HG02884 (cell line): ENCODE data around the gene FUT6.
"Not testable (repeated sequence)": the region's sequence is repeated elsewhere in the genome, so short reads cannot be mapped to it uniquely, and the experiment has no call there.

Experiments
- ATAC-seq: cut with Tn5 transposase; IDR thresholded peaks from one replicate; pipeline ENCODE4 v1.9.1; 2021; ENCODE audit warnings: mild to moderate bottlenecking, moderate library complexity; ENCODE audit not compliant: unreplicated experiment

Gene FUT6

GRCh38 chr19:5839065-5840017, at the start of gene FUT6:
Gene FUT6 (minus strand): TSS chr19:5839702. CDS start chr19:5832567, 7,135 bp downstream.
- no peak for ATAC-seq

DNA sequence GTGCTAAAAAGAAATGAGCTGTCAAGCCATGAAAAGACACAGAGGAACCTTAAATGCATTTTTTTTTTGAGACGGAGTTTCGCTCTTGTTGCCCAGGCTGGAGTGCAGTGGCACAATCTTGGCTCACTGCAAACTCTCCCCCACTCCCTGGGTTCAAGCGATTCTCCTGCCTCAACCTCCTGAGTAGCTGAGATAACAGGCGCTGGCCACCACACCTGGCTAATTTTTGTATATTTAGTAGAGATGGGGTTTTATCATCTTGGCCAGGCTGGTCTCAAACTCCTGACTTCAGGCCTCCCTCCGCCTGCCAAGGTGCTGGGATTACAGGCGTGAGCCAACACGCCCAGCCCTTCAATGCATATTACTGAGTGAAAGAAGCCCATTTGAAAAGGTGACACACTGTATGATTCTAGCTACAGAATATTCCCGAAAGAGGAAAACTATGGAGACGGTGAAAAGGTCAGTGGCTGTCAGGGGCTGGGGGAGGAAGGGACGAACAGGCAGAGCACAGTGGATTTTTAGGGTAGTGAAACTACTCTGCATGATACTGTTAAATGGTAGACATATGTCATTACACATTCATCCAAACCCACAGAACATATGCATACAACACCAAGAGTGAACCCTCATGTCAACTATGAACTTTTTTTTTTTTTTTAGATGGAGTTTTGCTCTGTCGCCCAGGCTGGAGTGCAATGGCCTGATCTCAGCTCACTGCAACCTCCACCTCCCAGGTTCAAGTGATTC, 44.7 kb upstream of the FUT6 start:
- not testable (repeated sequence) for ATAC-seq

GRCh38 chr19:5883157-5883873, 43.8 kb upstream of the FUT6 start:
- not testable (repeated sequence) for ATAC-seq

GRCh38 chr19:5882421-5882968, 43.0 kb upstream of the FUT6 start:
- ATAC-seq: no peak

DNA sequence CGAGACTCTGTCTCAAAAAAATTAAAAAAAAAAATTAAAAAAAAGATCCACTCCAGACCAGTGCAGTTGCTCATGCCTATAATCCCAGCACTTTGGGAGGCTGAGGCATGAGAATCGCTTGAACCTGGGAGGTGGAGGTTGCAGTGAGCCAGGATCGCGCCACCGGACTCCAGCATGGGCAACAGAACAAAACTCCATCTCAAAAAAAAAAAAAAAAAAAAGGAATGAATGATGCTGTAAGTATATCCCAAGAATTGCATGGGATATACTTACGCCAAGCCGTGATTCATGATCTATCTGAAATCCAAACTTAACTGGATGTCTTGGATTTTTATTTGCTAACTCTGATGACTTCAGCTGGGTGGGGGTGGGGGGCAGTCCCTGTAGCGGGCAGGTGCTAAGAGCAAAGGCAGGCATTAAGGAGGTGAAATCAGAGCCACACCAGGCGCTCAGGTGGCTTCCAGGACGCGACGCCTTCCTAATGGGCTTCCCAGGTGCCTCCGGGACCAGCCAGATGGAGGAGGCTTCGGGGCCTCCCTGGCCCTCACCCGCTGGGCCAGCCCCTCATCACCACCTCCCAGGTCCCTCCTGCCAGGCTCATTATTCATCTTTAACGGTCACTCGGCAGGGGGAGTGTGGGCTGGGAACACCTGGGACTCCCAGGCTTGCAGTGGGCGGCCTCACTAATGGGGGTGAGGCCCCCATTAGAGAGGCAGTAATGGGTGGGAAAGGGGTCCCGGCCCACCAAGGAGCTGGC, 42.2 kb upstream of the FUT6 start:
- ATAC-seq: no peak

DNA sequence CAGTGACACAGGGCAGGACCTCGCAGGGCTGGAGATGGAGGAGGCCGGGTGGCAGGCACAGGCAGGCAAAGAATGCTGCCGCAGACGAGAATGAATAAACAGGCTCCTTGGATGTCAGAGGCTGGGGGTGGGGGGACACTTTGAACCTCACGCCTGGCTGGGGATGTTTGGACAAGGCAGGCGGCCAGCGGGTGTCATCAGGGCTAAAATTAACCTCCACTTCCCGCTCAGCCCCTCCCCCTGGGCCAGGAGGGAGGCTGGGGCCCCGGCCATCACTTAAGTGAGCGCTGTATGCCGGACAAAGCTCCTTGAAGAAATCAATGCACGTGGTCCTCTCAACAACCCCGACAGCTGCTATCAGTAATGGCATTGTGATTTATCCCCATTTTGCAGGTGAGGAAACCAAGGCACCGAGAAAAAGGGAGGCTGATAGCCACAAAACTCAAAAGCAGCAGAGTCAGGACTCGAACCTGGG, 41.1 kb upstream of the FUT6 start:
- ATAC-seq: no peak

- ATAC-seq: no peak
Observed at GRCh38 chr19:5880196-5880595, 40.7 kb upstream of the FUT6 start.

DNA sequence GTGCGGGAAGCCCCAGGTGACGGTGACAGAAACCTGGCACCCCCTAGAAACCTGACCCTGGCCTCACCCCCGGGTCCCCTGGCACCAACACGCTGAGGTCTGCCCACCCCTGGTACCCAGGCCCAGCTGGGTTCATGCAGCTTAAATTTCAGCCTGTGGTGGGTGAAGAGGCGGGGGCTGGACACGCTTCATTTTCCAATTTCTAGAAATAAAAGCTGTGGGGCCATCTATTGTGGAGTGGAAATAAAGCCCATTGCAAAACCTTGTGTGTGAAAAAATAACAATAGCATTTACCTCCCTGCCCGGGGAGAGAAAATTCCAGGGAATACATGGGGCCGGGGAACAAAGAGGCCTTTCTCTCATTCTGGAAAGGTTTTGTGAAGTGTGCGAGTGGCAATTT, 38.4 kb upstream of the FUT6 start:
- ATAC-seq: no peak

DNA sequence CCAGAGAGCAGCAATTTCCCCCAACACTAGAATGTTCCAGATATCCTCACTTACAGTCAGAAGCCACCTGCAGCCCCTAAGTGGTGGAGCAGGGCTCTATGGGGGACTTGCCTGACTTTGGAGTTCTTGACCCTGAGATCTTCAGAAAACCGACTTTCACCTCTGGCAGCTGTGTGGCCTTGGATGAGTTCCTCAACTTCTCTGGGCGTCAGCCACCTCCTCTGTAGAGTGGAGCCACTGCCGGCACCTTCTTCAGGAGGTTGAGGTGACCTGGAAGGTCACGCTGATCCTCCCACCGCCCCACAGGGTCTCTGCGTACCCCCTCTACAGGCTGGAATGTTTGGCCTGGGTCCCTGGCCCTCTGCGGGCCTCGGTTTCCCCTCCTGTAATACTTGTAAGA, 37.9 kb upstream of the FUT6 start:
- ATAC-seq: no peak

DNA sequence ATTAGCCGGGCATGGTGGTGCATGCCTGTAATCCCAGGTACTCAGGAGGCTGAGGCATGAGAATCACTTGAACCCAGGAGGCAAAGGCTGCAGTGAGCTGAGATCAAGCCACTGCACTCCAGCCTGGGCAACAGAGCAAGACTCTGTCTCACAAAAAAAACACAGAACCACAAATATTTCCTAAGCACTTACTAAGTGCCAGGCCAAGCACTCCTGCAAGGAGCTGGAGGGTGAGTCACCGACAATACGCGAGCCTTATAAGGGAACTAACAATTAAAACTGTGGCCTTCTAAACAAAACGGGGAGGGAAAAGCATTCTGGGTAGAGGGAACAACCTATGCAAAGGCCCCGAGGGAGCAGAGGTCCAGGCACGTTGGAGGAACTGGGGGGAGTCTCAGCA, 35.0 kb upstream of the FUT6 start:
- not testable (repeated sequence) for ATAC-seq

- no peak for ATAC-seq
Observed at GRCh38 chr19:5873617-5874199, 34.2 kb upstream of the FUT6 start.

- no peak for ATAC-seq
Observed at GRCh38 chr19:5870986-5871394, 31.5 kb upstream of the FUT6 start.

DNA sequence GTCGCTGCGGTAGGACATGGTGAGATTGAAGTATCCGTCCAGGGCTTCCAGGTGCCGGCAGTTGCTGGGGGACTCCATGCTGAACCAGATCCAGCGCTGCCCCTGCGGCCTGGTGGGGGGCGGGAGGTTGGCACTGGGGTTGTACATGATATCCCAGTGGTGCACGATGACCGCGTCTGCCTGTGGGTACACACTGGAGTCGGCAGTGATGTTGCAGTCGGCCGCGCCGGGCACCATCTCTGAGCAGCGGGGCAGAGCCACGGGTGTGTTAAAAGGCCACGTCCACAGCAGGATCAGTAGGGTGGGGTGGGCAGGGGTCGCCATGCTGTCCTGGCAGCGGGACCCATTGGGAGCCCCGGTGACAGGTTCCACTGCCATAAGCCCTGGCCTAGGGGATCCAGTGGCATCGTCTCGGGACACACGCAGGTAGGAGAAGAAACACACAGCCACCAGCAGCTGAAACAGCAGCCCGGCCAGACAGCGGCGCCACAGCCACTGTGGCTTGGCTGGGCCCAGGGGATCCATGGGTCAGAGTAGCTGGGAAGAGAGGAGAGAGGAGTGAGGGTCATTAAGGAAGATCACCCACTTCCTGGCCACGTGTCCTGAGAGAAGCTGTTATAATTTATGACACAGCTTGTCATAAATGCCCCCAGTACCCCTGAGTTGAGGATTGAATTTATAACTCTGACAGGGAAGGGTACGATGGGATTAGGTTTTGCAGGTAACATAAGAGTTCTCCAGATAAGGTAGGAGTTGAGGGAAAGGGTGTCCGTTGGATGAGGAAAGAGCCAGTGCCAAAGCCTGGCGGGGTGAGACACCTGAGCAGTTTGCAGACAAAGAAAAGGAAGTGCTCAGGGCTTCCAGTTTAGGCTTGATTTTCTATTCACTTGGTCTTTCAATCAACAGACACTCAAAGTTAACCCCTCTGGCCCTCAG, 28.0 kb upstream of the FUT6 start:
- no peak for ATAC-seq

DNA sequence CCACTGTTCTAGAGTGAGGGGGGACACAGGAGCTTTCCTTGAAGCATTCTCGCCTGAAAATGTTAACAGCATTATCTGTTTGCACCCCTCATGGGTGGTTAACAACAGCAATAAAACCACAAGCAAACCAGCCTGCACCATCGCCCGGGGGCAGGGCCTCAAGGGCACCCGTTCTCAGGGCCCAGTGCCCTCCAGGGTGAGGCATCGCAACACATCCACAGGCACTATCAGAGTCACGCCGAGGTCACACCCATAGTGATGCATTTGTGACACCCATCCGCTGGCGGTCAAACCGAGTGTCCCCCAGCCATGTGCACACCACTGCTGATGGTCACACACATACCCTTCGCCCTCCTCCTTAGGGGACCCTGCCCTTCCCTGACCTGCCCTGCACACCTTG, 26.3 kb upstream of the FUT6 start:
- ATAC-seq: no peak

DNA sequence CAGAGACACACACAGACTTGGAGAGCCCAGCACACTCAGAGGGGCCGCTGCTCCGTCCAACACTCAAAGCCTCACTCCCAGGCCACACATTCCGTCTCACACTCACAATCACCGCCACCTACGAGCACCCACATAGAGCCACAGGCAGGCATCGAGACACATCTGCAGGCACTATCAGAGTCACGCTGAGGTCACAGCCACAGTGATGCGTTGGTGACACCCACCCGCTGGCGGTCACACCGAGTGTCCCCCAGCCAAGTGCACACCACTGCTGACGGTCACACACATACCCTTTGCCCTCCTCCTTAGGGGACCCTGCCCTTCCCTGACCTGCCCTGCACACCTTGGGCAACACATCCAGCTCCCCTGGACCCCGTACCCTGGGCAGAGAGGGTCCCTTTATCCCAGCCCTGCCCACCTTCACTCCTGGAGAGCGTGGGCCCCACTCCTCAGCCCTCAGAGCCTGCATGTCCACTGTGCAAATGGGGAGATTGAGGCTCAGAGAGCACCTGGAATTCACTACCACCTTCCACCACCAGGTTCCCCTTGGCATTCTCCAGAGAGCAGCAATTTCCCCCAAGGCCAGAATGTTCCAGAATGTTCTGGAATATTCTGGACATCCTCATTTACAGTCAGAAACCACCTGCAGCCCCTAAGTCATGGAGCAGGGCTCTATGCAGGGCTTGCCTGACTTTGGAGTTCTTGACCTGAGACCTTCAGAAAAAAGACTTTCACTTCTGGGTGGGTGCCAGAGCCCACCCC, 25.4 kb upstream of the FUT6 start:
- no peak for ATAC-seq

DNA sequence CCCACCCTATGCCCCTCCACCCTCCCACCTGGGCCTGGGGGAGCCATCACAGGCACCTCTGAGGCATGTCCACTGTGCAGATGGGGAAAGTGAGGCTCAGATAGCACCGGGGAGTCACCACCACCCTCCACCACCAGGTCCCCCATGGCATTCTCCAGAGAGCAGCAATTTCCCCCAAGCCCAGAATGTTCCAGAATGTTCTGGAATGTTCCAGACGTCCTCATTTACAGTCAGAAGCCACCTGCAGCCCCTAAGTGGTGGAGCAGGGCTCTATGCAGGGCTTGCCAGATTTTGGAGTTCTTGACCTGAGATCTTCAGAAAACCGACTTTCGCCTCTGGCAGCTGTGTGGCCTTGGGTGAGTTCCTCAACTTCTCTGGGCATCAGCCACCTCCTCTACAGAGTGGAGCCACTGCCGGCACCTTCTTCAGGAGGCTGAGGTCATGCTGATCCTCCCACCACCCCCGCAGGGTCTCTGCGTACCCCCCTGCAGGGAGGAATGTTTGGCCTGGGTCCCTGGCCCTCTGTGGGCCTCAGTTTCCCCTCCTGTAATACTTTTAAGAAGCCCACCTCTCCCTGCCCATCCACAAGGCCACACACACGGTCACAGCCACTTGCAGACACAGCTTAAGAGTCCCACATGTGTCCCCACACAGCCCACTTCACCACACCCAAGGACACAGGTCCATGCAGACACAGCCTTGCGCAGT, 24.7 kb upstream of the FUT6 start:
- ATAC-seq: no peak

- ATAC-seq: no peak
Observed at GRCh38 chr19:5863030-5863665, 23.6 kb upstream of the FUT6 start.
